Pancreas (tissue), 10 donors: Measurements from ENCODE around the gene PSMC3. TPM values are rescaled to one million over a fixed set of nuclear protein-coding genes. Genes with fewer than 3 reads are reported as not detected.

Experiments used
- ATAC-seq, 4 donors: fragments of 200-7000 bp; cut with Tn5 transposase; one replicate each; pipeline versions ENCODE4 v1.8.0 to v1.9.1; 2020; ENCODE audit warnings: mild to moderate bottlenecking in 4 of 4, moderate library complexity in 4 of 4
- DNase-seq, 6 donors: peaks; one replicate each; pipeline ENCODE4 v3.0.0-alpha.2; 2020
- FAIRE-seq: peaks from 2 replicates; lab custom pipeline; 2012; peaks lifted over from hg19 to GRCh38; lab: Jason Lieb, UNC
- H3K27ac ChIP-seq, 4 donors: fragments of 200-600 bp; sonication (generic); 1 replicate in 3 of 4; 2 replicates in 1 of 4; pipeline versions ENCODE4 v1.5.0 to v1.8.0; 2020
- H3K27me3 ChIP-seq, 4 donors: fragments of 200-600 bp; one replicate each; pipeline ENCODE4 v1.8.0; 2021
- H3K36me3 ChIP-seq, 3 donors: fragments of 200-600 bp; sonication (generic) in 1 of 3; one replicate each; pipeline versions ENCODE4 v1.5.0 to v1.8.0; 2020 to 2021
- H3K4me1 ChIP-seq, 3 donors: fragments of 200-600 bp; one replicate each; pipeline ENCODE4 v1.8.0; 2021
- H3K4me3 ChIP-seq, 4 donors: fragments of 200-600 bp; sonication (generic) in 2 of 4; one replicate each; pipeline versions ENCODE4 v1.5.0 to v1.8.0; 2020 to 2021
- H3K9me3 ChIP-seq, 4 donors: fragments of 200-600 bp; one replicate each; pipeline ENCODE4 v1.8.0; 2021
- WGBS, 2 donors: extraction: QIAGEN DNeasy Blood & Tissue Kit; methylation state at CpG; one replicate each; pipeline ENCODE4 v1.1.7; 2013; 5-methylcytosine and 5-hydroxymethylcytosine counted together
- intact Hi-C, 3 donors: fragments of 100-400 bp; cut with DNase I; formaldehyde crosslinking; loops; one replicate each; pipeline versions ENCODE4 v1.11.1 to v1.14.2; 2022
- microRNA-seq, 2 donors: library from miRNA; unstranded; fragments of <30 nt; microRNA quantifications; one replicate each; pipeline versions ENCODE4 to v1.1.0, GENCODE V29; 2019 to 2020
- polyA plus RNA-seq, 2 donors: library from polyadenylated mRNA; stranded (reverse); fragments of 200-250 nt; gene quantifications; one replicate each; pipeline ENCODE4 v1.2.3, GENCODE V29; 2013
- total RNA-seq, 6 donors: library from RNA; stranded (reverse); fragmentation: NEBNext Ultra II Directional in 4 of 6; extraction: Animal tissue kit (Norgen Biotek cat#: 25700) in 4 of 6; gene quantifications; one replicate each; pipeline versions ENCODE4 v1.2.1 to v1.2.4, GENCODE V29; 2021 to 2023
- TF ChIP-seq, protein P1 (sequence below), 4 donors: fragments of 200-600 bp; sonication (generic) in 3 of 4; IDR thresholded peaks; one replicate each; pipeline versions ENCODE4 v1.5.0 to v1.8.0; 2021; ENCODE audit warnings: antibody characterized with exemption in 4 of 4
- donor health status: healthy with polysubstance abuse.
- donor health status: DM: no; HTN: no; CAD: no; lungs with moderate emphysema.
- donor health status: DM: no; HTN: no; CAD: no.
- donor health status: control.
- donor health status: control.
- donor health status: Bipolar disorder and iron deficiency.
- donor health status: DM: yes; HTN: yes; CAD: no.
- donor health status: DM: no; HTN: no; CAD: no.
- donor health status: DM: no; HTN: no; CAD: no.
- donor health status: DM: yes; HTN: yes; CAD: no.

PSMC3 gene
- total and polyA plus RNA-seq, 8 donors = 37.4 to 67.5 (median 51.7) TPM

DNA sequence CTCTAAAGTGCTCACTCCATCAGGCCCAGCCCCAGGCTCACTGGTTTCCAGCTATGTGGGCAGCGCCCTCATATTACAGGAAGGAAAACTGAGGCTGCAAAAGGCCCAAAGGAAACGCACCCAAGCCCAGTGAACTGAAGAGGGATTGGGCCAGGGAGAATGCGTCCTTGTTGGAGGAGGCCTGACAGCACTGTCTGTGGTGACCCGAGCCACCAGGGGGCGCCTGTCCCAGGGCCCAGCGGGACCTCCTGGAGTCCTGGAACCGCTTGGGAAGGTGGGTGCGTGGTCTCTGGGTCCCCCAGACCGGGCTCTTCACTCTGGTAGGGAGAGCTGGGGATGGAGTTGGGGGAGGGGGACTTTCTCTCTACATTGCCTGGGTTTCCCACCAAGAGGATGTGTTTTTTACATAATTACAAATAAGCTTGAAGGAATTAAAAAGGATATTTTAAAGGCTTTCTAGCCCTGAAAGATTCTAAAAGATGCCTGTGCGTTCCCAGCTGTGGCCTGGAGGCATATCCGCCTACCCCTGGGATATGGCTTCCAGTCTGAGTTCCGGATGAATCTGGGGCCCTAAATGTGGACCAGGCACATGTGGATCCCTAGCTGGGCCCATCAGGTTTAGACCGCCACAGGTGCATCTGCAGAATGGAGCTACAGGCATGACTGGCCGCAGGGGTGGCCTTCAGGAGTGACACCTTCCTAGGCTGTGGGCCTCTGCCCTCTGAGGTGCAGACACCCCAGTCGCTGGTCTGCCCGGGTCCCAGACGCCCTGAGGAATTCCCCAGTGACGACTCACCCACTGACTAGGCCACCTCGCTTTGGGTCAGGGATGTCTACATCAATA lies 52.1 kb downstream of the PSMC3 start:
- ATAC-seq = peak; percentile 88 to 95 (median 90)
- 36 to 43% methylated on average over 19 of the region's 19 CpGs for WGBS, 2 donors
- no peak for FAIRE-seq
- intact Hi-C loops = loop anchor here in 1 of 3 donors (10.0 kb wide), 1 partner anchor 71 kb away; the partner anchor contains the start of gene RAPSN
- peak; percentile 68 to 96 (median 82) for DNase-seq
- no peak overlapping the region for H3K27ac ChIP-seq
- no peaks in the 10 kb centered on the region for H3K4me1 ChIP-seq
- H3K9me3 ChIP-seq = no peaks in the 10 kb centered on the region
- H3K4me3 ChIP-seq = no peak overlapping the region
- no peaks in the 10 kb centered on the region for H3K27me3 ChIP-seq
- TF ChIP-seq, protein P1, sequence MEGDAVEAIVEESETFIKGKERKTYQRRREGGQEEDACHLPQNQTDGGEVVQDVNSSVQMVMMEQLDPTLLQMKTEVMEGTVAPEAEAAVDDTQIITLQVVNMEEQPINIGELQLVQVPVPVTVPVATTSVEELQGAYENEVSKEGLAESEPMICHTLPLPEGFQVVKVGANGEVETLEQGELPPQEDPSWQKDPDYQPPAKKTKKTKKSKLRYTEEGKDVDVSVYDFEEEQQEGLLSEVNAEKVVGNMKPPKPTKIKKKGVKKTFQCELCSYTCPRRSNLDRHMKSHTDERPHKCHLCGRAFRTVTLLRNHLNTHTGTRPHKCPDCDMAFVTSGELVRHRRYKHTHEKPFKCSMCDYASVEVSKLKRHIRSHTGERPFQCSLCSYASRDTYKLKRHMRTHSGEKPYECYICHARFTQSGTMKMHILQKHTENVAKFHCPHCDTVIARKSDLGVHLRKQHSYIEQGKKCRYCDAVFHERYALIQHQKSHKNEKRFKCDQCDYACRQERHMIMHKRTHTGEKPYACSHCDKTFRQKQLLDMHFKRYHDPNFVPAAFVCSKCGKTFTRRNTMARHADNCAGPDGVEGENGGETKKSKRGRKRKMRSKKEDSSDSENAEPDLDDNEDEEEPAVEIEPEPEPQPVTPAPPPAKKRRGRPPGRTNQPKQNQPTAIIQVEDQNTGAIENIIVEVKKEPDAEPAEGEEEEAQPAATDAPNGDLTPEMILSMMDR (IDR thresholded peaks at IDR 0.05) = peak; percentile 83 to 95 (median 91)
- H3K36me3 ChIP-seq = no peaks in the 10 kb centered on the region

DNA sequence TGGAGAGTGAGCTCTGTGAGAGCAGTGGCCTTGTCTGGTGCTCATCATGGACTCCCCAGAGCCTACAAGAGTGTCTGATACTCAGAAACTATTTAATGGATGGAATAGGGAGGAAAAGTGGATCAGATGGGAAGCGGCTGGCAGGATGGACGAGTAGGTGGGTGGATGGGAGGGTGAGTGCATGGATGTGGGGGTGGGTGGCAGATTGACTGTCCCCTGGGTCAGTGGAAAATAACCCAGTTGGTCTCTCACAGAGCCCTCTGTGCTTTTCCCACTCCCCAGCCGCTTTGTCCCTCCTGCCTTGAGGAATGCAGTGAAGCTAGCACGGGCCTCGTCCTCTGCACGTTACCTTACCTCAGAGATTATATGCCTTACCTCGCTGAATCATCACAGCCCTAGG lies 53.8 kb downstream of the PSMC3 start:
- TF ChIP-seq, protein P1 (IDR thresholded peaks at IDR 0.05) = no peak
- no peak for ATAC-seq
- intact Hi-C loops = loop anchor here in 1 of 3 donors (10.0 kb wide), 1 partner anchor 72 kb away; the partner anchor contains the start of gene RAPSN

DNA sequence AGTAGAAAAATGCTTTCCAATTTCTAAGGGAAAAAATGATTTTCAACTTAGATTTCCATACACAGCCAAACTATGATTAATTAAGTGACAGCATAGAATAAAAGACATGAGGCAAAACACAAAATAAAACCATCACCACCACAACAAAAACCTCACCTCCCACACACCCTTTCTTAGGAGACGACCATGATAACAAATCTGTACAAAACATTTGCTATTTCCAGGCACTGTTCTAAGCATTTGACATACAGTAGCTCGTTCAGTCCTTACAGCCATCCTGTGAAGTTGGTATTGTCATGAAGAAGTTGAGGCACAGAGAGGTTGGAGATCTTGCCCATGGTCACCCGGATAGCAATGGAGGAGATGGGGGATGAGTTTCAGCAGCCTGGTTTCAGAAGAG lies 56.6 kb downstream of the PSMC3 start:
- TF ChIP-seq, protein P1 (IDR thresholded peaks at IDR 0.05) = no peak
- Histone ChIP-seq H3K27ac (no peak overlapping the region), H3K27me3 (no peaks in the 10 kb centered on the region), H3K9me3 (no peaks in the 10 kb centered on the region), H3K4me3 (no peak overlapping the region), H3K36me3 (no peaks in the 10 kb centered on the region), H3K4me1 (no peaks in the 10 kb centered on the region)
- DNase-seq (no peak), ATAC-seq (no peak), FAIRE-seq (no peak)
- WGBS, 2 donors = 47 to 49% methylated on average over 3 of the region's 3 CpGs
- intact Hi-C loops = loop anchor here in 1 of 3 donors (10.0 kb wide), 1 partner anchor 75 kb away; the partner anchor contains the start of gene RAPSN

More for the DNA sequence above, 53.8 kb downstream of the PSMC3 start:
- Histone ChIP-seq H3K36me3 (no peaks in the 10 kb centered on the region), H3K27ac (no peak overlapping the region), H3K9me3 (no peaks in the 10 kb centered on the region), H3K4me1 (no peaks in the 10 kb centered on the region), H3K27me3 (no peaks in the 10 kb centered on the region), H3K4me3 (no peak overlapping the region)
- DNase-seq (no peak), FAIRE-seq (no peak)
- 58 to 77% methylated on average over 7 of the region's 7 CpGs for WGBS, 2 donors

Small RNA genes within 50 kb of the gene (microRNA-seq; reads per million reads assigned to microRNA genes)
- 0 reads per million in 2 donors for gene MIR4487

Other genes with a start within 250 kb of the PSMC3 start
- 10 to 100 TPM; 40.1 to 67.5 (median 61.4) TPM for gene ARFGAP2, start 249.6 kb downstream of the PSMC3 start, total RNA-seq
- gene ARFGAP2, start 249.6 kb downstream of the PSMC3 start, polyA plus RNA-seq = 10 to 100 TPM; 73.1 to 78.9 TPM
- gene PACSIN3, start 240.0 kb downstream of the PSMC3 start, total RNA-seq = 10 to 100 TPM; 16.5 to 39.9 (median 29.6) TPM
- 10 to 100 TPM; 28.1 to 31.3 TPM for gene PACSIN3, start 240.0 kb downstream of the PSMC3 start, polyA plus RNA-seq
- 10 to 100 TPM in 5 of 6 donors, 1 to 10 TPM in 1; 10.0 to 46.2 (median 20.0) TPM for gene DDB2, start 211.5 kb downstream of the PSMC3 start, total RNA-seq
- 10 to 100 TPM; 31.2 to 45.9 TPM for gene DDB2, start 211.5 kb downstream of the PSMC3 start, polyA plus RNA-seq
- 10 to 100 TPM; 22.5 to 38.1 (median 29.7) TPM for gene ACP2, start 177.6 kb downstream of the PSMC3 start, total RNA-seq
- 10 to 100 TPM; 40.4 to 53.6 TPM for gene ACP2, start 177.6 kb downstream of the PSMC3 start, polyA plus RNA-seq
- 10 to 100 TPM in 5 of 6 donors, 1 to 10 TPM in 1; 8.9 to 24.0 (median 15.2) TPM for gene NR1H3, start 168.4 kb downstream of the PSMC3 start, total RNA-seq
- 10 to 100 TPM; 54.9 to 60.0 TPM for gene NR1H3, start 168.4 kb downstream of the PSMC3 start, polyA plus RNA-seq
- 10 to 100 TPM; 15.0 to 36.9 (median 20.0) TPM for gene MADD, start 156.3 kb downstream of the PSMC3 start, total RNA-seq
- gene MADD, start 156.3 kb downstream of the PSMC3 start, polyA plus RNA-seq = 10 to 100 TPM; 22.0 to 35.5 TPM
- 1 to 10 TPM in 1 of 6 donors, under 1 TPM in 3, not detected in 2; 0.06 to 1.0 (median 0.09) TPM for gene MYBPC3, start 73.7 kb downstream of the PSMC3 start, total RNA-seq
- gene MYBPC3, start 73.7 kb downstream of the PSMC3 start, polyA plus RNA-seq = under 1 TPM; 0.14 to 0.23 TPM
- gene SPI1, start 47.9 kb downstream of the PSMC3 start, total RNA-seq = 10 to 100 TPM in 2 of 6 donors, 1 to 10 TPM in 4; 1.0 to 24.2 (median 4.5) TPM
- 1 to 10 TPM; 4.7 to 7.6 TPM for gene SPI1, start 47.9 kb downstream of the PSMC3 start, polyA plus RNA-seq
- gene SLC39A13, start 17.8 kb downstream of the PSMC3 start, total RNA-seq = 10 to 100 TPM; 14.6 to 28.5 (median 19.3) TPM
- gene SLC39A13, start 17.8 kb downstream of the PSMC3 start, polyA plus RNA-seq = 10 to 100 TPM; 52.6 to 55.6 TPM
- under 1 TPM; 0.18 to 0.56 (median 0.30) TPM for gene RAPSN, start 22.7 kb upstream of the PSMC3 start, total RNA-seq
- under 1 TPM; 0.34 to 0.92 TPM for gene RAPSN, start 22.7 kb upstream of the PSMC3 start, polyA plus RNA-seq
- gene CELF1, start 126.7 kb upstream of the PSMC3 start, total RNA-seq = 10 to 100 TPM; 31.0 to 56.3 (median 38.4) TPM
- gene CELF1, start 126.7 kb upstream of the PSMC3 start, polyA plus RNA-seq = 10 to 100 TPM; 20.0 to 29.5 TPM
- 10 to 100 TPM; 15.7 to 24.7 (median 19.6) TPM for gene PTPMT1, start 139.2 kb upstream of the PSMC3 start, total RNA-seq
- gene PTPMT1, start 139.2 kb upstream of the PSMC3 start, polyA plus RNA-seq = 10 to 100 TPM; 24.6 to 34.3 TPM
- 1 to 10 TPM; 4.3 to 8.9 (median 6.7) TPM for gene KBTBD4, start 152.5 kb upstream of the PSMC3 start, total RNA-seq
- gene KBTBD4, start 152.5 kb upstream of the PSMC3 start, polyA plus RNA-seq = 10 to 100 TPM in 1 of 2 donors, 1 to 10 TPM in 1; 3.5 to 13.0 TPM
- 10 to 100 TPM; 28.8 to 48.5 (median 35.3) TPM for gene NDUFS3, start 152.6 kb upstream of the PSMC3 start, total RNA-seq
- gene NDUFS3, start 152.6 kb upstream of the PSMC3 start, polyA plus RNA-seq = 100 to 1,000 TPM in 1 of 2 donors, 10 to 100 TPM in 1; 85.8 to 113 TPM
- gene FAM180B, start 160.2 kb upstream of the PSMC3 start, total RNA-seq = under 1 TPM in 1 of 6 donors, not detected in 5; 0.17 TPM
- gene FAM180B, start 160.2 kb upstream of the PSMC3 start, polyA plus RNA-seq = not detected
- gene C1QTNF4, start 168.0 kb upstream of the PSMC3 start, total RNA-seq = 1 to 10 TPM in 1 of 6 donors, under 1 TPM in 4, not detected in 1; 0.09 to 1.1 (median 0.20) TPM
- gene C1QTNF4, start 168.0 kb upstream of the PSMC3 start, polyA plus RNA-seq = 1 to 10 TPM; 1.3 to 3.6 TPM
- 10 to 100 TPM; 13.5 to 34.2 (median 25.5) TPM for gene MTCH2, start 216.1 kb upstream of the PSMC3 start, total RNA-seq
- 10 to 100 TPM; 13.6 to 23.2 TPM for gene MTCH2, start 216.1 kb upstream of the PSMC3 start, polyA plus RNA-seq